Karpas-422 (cell line): ENCODE measurements around the gene SGSM2. TPM values are rescaled to one million over a fixed set of nuclear protein-coding genes. Genes with fewer than 3 reads are reported as not detected.
A peak's percentile ranks its signal among the peaks of the same experiment; 100 is the strongest.

Experiments used
- DNase-seq: peaks from one replicate; pipeline ENCODE4 v3.0.0-alpha.2; 2015
- H2AFZ ChIP-seq: fragments of 200-600 bp; sonication (generic); 2 replicates; pipeline ENCODE4 v1.6.1; 2014; ENCODE audit warnings: antibody characterized with exemption, low read length, mixed read lengths
- H3K27ac ChIP-seq: fragments of 200-600 bp; sonication (generic); 2 replicates; pipeline ENCODE4 v1.5.1; 2014; ENCODE audit warnings: mild to moderate bottlenecking, low read length, moderate library complexity
- H3K27me3 ChIP-seq: fragments of 200-600 bp; sonication (generic); 2 replicates; pipeline ENCODE4 v1.6.1; 2014; ENCODE audit warnings: low read length, mixed read lengths
- H3K36me3 ChIP-seq: fragments of 200-600 bp; sonication (generic); 2 replicates; pipeline ENCODE4 v1.6.1; 2014; ENCODE audit warnings: low read length, mixed read lengths; ENCODE audit not compliant: insufficient read depth
- H3K4me1 ChIP-seq: fragments of 200-600 bp; sonication (generic); 2 replicates; pipeline ENCODE4 v1.6.1; 2014; ENCODE audit warnings: mild to moderate bottlenecking, low read length, mixed read lengths
- H3K4me2 ChIP-seq: fragments of 200-600 bp; sonication (generic); 2 replicates; pipeline ENCODE4 v1.6.1; 2014; ENCODE audit warnings: low read length, low read depth, mild to moderate bottlenecking; ENCODE audit not compliant: poor library complexity, severe bottlenecking
- H3K4me3 ChIP-seq: fragments of 200-600 bp; sonication (generic); 2 replicates; pipeline ENCODE4 v1.5.1; 2014; ENCODE audit warnings: mild to moderate bottlenecking, antibody characterized with exemption, low read length, mixed read lengths
- H3K79me2 ChIP-seq: fragments of 200-600 bp; sonication (generic); 2 replicates; pipeline ENCODE4 v1.6.1; 2014; ENCODE audit warnings: mild to moderate bottlenecking, low read length, mixed read lengths
- H3K9ac ChIP-seq: fragments of 200-600 bp; sonication (generic); 2 replicates; pipeline ENCODE4 v1.6.0; 2014; ENCODE audit warnings: low read length
- H3K9me2 ChIP-seq: fragments of 200-600 bp; sonication (generic), shearing (Covaris generic); replicated peaks from 2 replicates; pipeline ENCODE4 v1.6.0; 2014; ENCODE audit warnings: mild to moderate bottlenecking, low read length, moderate library complexity; ENCODE audit not compliant: insufficient read depth
- H3K9me3 ChIP-seq: fragments of 300-700, 200-600 bp; sonication (generic); 2 replicates; pipeline ENCODE4 v1.6.1; 2014; ENCODE audit warnings: low read length, mixed read lengths
- H4K20me1 ChIP-seq: fragments of 200-600 bp; sonication (generic); 2 replicates; pipeline ENCODE4 v1.6.1; 2014; ENCODE audit warnings: mild to moderate bottlenecking, antibody characterized with exemption, low read length, low read depth; ENCODE audit not compliant: insufficient read depth
- total RNA-seq: library from RNA; depleted of rRNA; stranded (reverse); fragments of >200 nt; shearing (Covaris generic); gene quantifications from 2 replicates; pipeline ENCODE4 v1.2.3, GENCODE V29; 2014; ENCODE audit warnings: low replicate concordance

Gene SGSM2
- total RNA-seq, 1 experiment from 2014 or later: 64.0 TPM

GRCh38 chr17:2390199-2390836, 53.0 kb downstream of the SGSM2 start:
- no peaks in the 10 kb centered on the region for H3K9me2 ChIP-seq
- peaks cover 33% of the 10 kb centered on the region for H3K79me2 ChIP-seq
- H3K4me3 ChIP-seq: no peak overlapping the region
- no peak overlapping the region for H3K4me2 ChIP-seq
- no peaks in the 10 kb centered on the region for H3K27me3 ChIP-seq
- H3K4me1 ChIP-seq: peaks cover 31% of the 10 kb centered on the region
- H3K36me3 ChIP-seq: 0 out of 2 replicates have a peak, but pooled peaks cover 4% of the 10 kb centered on the region
- H3K9me3 ChIP-seq: no peaks in the 10 kb centered on the region
- no peak overlapping the region for H3K27ac ChIP-seq
- peaks cover under 1% of the 10 kb centered on the region; the same call in 1 of the 2 replicates for H4K20me1 ChIP-seq
- DNase-seq: no peak
- H2AFZ ChIP-seq: no peak overlapping the region
- H3K9ac ChIP-seq: peak overlapping the region; percentile 21; the same call in 1 of the 2 replicates

- no peaks in the 10 kb centered on the region for H3K27me3 ChIP-seq
- peaks cover 13% of the 10 kb centered on the region; the same call in 1 of the 2 replicates for H4K20me1 ChIP-seq
- peak overlapping the region; percentile 86 for H3K4me3 ChIP-seq
- DNase-seq: no peak
- 0 out of 2 replicates have a peak, but pooled peaks cover 4% of the 10 kb centered on the region for H3K36me3 ChIP-seq
- no peak overlapping the region for H2AFZ ChIP-seq
- no peaks in the 10 kb centered on the region for H3K9me3 ChIP-seq
- peaks cover 45% of the 10 kb centered on the region for H3K79me2 ChIP-seq
- H3K27ac ChIP-seq: peak overlapping the region; percentile 71
- peak overlapping the region; percentile 98 for H3K4me2 ChIP-seq
- peak overlapping the region; percentile 76 for H3K9ac ChIP-seq
- no peaks in the 10 kb centered on the region for H3K9me2 ChIP-seq
- peaks cover 45% of the 10 kb centered on the region for H3K4me1 ChIP-seq
Observed at GRCh38 chr17:2391597-2392251, 54.4 kb downstream of the SGSM2 start.

- Histone ChIP-seq H3K79me2 (peaks cover 50% of the 10 kb centered on the region), H3K27me3 (no peaks in the 10 kb centered on the region), H3K9me2 (no peaks in the 10 kb centered on the region), H3K9ac (peak overlapping the region; percentile 76), H3K4me1 (peaks cover 52% of the 10 kb centered on the region), H3K9me3 (no peaks in the 10 kb centered on the region), H3K36me3 (0 out of 2 replicates have a peak, but pooled peaks cover 4% of the 10 kb centered on the region), H4K20me1 (peaks cover 13% of the 10 kb centered on the region; the same call in 1 of the 2 replicates), H3K4me3 (peak overlapping the region; percentile 86), H3K4me2 (peak overlapping the region; percentile 98), H3K27ac (peak overlapping the region; percentile 79), H2AFZ (no peak overlapping the region)
- DNase-seq: peak; percentile 99
Observed at GRCh38 chr17:2392252-2393173, 55.2 kb downstream of the SGSM2 start.

- Histone ChIP-seq H3K9ac (peak overlapping the region; percentile 75), H3K27me3 (no peaks in the 10 kb centered on the region), H4K20me1 (peaks cover 18% of the 10 kb centered on the region; the same call in 1 of the 2 replicates), H3K4me3 (peak overlapping the region; percentile 71), H3K27ac (peak overlapping the region; percentile 79), H3K9me3 (no peaks in the 10 kb centered on the region), H3K9me2 (no peaks in the 10 kb centered on the region), H2AFZ (peak overlapping the region; percentile 52; the same call in 1 of the 2 replicates), H3K36me3 (0 out of 2 replicates have a peak, but pooled peaks cover 4% of the 10 kb centered on the region), H3K79me2 (peaks cover 58% of the 10 kb centered on the region), H3K4me2 (peak overlapping the region; percentile 98), H3K4me1 (peaks cover 60% of the 10 kb centered on the region)
- peak; percentile 97 for DNase-seq
Observed at GRCh38 chr17:2393174-2393953, 56.1 kb downstream of the SGSM2 start.

GRCh38 chr17:2393954-2394749, 56.9 kb downstream of the SGSM2 start:
- H3K4me2 ChIP-seq: peak overlapping the region; percentile 36
- H3K9me2 ChIP-seq: no peaks in the 10 kb centered on the region
- H3K4me3 ChIP-seq: peak overlapping the region; percentile 60
- DNase-seq: no peak
- peak overlapping the region; percentile 61 for H3K9ac ChIP-seq
- H4K20me1 ChIP-seq: peaks cover 22% of the 10 kb centered on the region
- no peaks in the 10 kb centered on the region for H3K9me3 ChIP-seq
- H3K36me3 ChIP-seq: 0 out of 2 replicates have a peak, but pooled peaks cover 4% of the 10 kb centered on the region
- peaks cover 65% of the 10 kb centered on the region for H3K79me2 ChIP-seq
- no peak overlapping the region; the same call in 1 of the 2 replicates for H3K27ac ChIP-seq
- no peak overlapping the region for H2AFZ ChIP-seq
- no peaks in the 10 kb centered on the region for H3K27me3 ChIP-seq
- H3K4me1 ChIP-seq: peaks cover 68% of the 10 kb centered on the region

- Histone ChIP-seq H3K27me3 (no peaks in the 10 kb centered on the region), H3K79me2 (peaks cover 66% of the 10 kb centered on the region), H3K27ac (no peak overlapping the region), H3K4me2 (peak overlapping the region; percentile 36), H4K20me1 (peaks cover 25% of the 10 kb centered on the region), H3K36me3 (0 out of 2 replicates have a peak, but pooled peaks cover 4% of the 10 kb centered on the region), H2AFZ (no peak overlapping the region), H3K4me3 (no peak overlapping the region), H3K9me2 (no peaks in the 10 kb centered on the region), H3K9me3 (no peaks in the 10 kb centered on the region), H3K4me1 (peaks cover 70% of the 10 kb centered on the region), H3K9ac (0 out of 2 replicates have a peak overlapping the region, but pooled peaks have one; percentile 61)
- no peak for DNase-seq
Observed at GRCh38 chr17:2394775-2395201, 57.5 kb downstream of the SGSM2 start.
